Body of pancreas (tissue), 4 donors: ENCODE measurements around the gene TBL1XR1. TPM values are rescaled to one million over a fixed set of nuclear protein-coding genes. Genes with fewer than 3 reads are reported as not detected.

Source experiments
- ATAC-seq: fragments of 150-250 bp; one replicate; pipeline ENCODE4 v1.9.1; 2016
- DNase-seq, 4 donors: peaks; one replicate each; pipeline ENCODE4 v3.0.0-alpha.2; 2019
- H3K27ac ChIP-seq, 4 donors: fragments of 200-600 bp; sonication (generic); 1 replicate in 3 of 4; 2 replicates in 1 of 4; pipeline versions ENCODE4 v1.5.1 to v1.6.1; 2016 to 2019; ENCODE audit warnings: mild to moderate bottlenecking in 1 of 4, mixed read lengths in 1 of 4, moderate library complexity in 1 of 4
- H3K27me3 ChIP-seq, 2 donors: fragments of 200-600 bp; sonication (generic); one replicate each; pipeline ENCODE4 v1.6.0; 2016; ENCODE audit warnings: mild to moderate bottlenecking in 1 of 2
- H3K36me3 ChIP-seq, 2 donors: fragments of 200-600 bp; sonication (generic); replicated peaks in 1 of 2; 2 replicates each; pipeline ENCODE4 v1.5.1; 2016; ENCODE audit warnings: low read depth in 2 of 2; ENCODE audit not compliant: insufficient read depth in 1 of 2
- H3K4me1 ChIP-seq: fragments of 200-600 bp; sonication (generic); one replicate; pipeline ENCODE4 v1.6.0; 2016
- H3K4me3 ChIP-seq, 2 donors: fragments of 200-600 bp; sonication (generic); 1 replicate in 1 of 2; 2 replicates in 1 of 2; pipeline ENCODE4 v1.5.1; 2016 to 2019
- H3K9me3 ChIP-seq, 3 donors: fragments of 200-600 bp; sonication (generic); 1 replicate in 2 of 3; 2 replicates in 1 of 3; pipeline ENCODE4 v1.5.1; 2016
- POLR2A ChIP-seq, 3 donors: fragments of 450-650 bp; IDR thresholded peaks; one replicate each; pipeline ENCODE4 v1.6.1; 2016; ENCODE audit warnings: antibody characterized with exemption in 3 of 3, mild to moderate bottlenecking in 2 of 3
- WGBS, 2 donors: methylation state at CpG; one replicate each; pipeline ENCODE4 v1.1.5; 2017; 5-methylcytosine and 5-hydroxymethylcytosine counted together
- intact Hi-C: fragments of 100-400 bp; cut with DNase I; formaldehyde crosslinking; loops from one replicate; pipeline ENCODE4 v1.15.1; 2023
- total RNA-seq, 2 donors: library from RNA; depleted of rRNA; stranded (reverse); fragments of >200 nt; gene quantifications; one replicate each; pipeline ENCODE4 v1.1.0, GENCODE V29; 2016
- TF ChIP-seq, protein P1 (sequence below), 7 experiments: fragments of 450-650 bp in 4 of 7; fragments of 200-600 bp in 3 of 7; sonication (generic) in 3 of 7; IDR thresholded peaks; one replicate each; pipeline ENCODE4 v1.5.1; 2016 to 2019; ENCODE audit warnings: antibody characterized with exemption in 7 of 7

Gene TBL1XR1
- total RNA-seq, 2 donors from 2014 or later = 34.3 to 57.9 TPM

DNA sequence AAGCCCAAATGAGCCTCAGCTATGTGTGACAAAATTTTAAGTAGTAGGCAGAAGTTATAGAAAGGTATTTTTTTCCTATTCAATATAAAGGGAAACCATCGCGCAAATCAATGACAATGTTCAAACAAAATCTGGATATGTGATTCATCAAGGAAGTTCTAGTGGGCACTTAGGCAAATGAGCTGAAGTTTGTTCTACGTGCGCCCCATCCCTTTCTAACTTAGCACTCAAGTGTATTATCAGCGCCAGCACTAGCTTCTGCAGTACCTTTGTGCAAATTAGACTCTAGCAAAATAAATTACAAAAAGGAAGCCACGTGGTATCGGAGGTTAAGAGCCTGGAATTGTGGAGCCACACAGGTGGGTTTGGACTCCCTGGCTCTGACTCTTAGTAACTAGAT lies 91.1 kb downstream of the TBL1XR1 start:
- DNase-seq (no peak), ATAC-seq (no peak)
- no peaks in the 10 kb centered on the region for H3K9me3 ChIP-seq
- 75 to 77% methylated on average over 7 of the region's 7 CpGs for WGBS, 2 donors
- peaks cover 48% of the 10 kb centered on the region for H3K4me1 ChIP-seq
- H3K27ac ChIP-seq = no peak overlapping the region
- no peaks in the 10 kb centered on the region for H3K27me3 ChIP-seq
- TF ChIP-seq POLR2A (IDR thresholded peaks at IDR 0.05) = no peak
- TF ChIP-seq, protein P1, sequence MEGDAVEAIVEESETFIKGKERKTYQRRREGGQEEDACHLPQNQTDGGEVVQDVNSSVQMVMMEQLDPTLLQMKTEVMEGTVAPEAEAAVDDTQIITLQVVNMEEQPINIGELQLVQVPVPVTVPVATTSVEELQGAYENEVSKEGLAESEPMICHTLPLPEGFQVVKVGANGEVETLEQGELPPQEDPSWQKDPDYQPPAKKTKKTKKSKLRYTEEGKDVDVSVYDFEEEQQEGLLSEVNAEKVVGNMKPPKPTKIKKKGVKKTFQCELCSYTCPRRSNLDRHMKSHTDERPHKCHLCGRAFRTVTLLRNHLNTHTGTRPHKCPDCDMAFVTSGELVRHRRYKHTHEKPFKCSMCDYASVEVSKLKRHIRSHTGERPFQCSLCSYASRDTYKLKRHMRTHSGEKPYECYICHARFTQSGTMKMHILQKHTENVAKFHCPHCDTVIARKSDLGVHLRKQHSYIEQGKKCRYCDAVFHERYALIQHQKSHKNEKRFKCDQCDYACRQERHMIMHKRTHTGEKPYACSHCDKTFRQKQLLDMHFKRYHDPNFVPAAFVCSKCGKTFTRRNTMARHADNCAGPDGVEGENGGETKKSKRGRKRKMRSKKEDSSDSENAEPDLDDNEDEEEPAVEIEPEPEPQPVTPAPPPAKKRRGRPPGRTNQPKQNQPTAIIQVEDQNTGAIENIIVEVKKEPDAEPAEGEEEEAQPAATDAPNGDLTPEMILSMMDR (IDR thresholded peaks at IDR 0.05) = no peak
- H3K36me3 ChIP-seq = no peaks in the 10 kb centered on the region
- H3K4me3 ChIP-seq = no peak overlapping the region
- intact Hi-C loops = no loop called here

DNA sequence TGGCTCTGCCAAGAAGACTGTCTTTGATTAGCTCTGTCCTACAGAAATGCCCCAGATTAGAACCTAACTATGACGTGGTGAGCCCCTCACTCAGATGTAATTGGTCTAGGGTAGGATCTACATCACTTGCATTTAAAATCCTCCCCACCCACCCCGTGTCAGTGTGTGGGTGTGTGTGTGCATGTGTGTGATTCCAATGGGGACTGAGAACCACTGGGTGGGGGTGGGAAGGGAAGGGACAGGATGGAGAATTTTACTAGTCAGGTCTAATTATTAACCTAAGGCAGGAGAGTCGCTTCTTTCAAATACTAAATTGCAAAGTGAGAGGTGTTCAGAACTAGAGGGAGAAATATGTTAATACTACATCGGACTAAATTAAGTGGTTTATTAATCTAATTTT lies 91.7 kb downstream of the TBL1XR1 start:
- Histone ChIP-seq H3K4me1 (peaks cover 42% of the 10 kb centered on the region), H3K9me3 (no peaks in the 10 kb centered on the region), H3K4me3 (no peak overlapping the region), H3K27ac (no peak overlapping the region), H3K36me3 (no peaks in the 10 kb centered on the region), H3K27me3 (no peaks in the 10 kb centered on the region)
- WGBS, 2 donors = 38 to 41% methylated on average over 4 of the region's 4 CpGs
- DNase-seq = no peak
- intact Hi-C loops = no loop called here
- ATAC-seq = no peak
- TF ChIP-seq, protein P1 (IDR thresholded peaks at IDR 0.05) = no peak
- no peak for TF ChIP-seq POLR2A (IDR thresholded peaks at IDR 0.05)

DNA sequence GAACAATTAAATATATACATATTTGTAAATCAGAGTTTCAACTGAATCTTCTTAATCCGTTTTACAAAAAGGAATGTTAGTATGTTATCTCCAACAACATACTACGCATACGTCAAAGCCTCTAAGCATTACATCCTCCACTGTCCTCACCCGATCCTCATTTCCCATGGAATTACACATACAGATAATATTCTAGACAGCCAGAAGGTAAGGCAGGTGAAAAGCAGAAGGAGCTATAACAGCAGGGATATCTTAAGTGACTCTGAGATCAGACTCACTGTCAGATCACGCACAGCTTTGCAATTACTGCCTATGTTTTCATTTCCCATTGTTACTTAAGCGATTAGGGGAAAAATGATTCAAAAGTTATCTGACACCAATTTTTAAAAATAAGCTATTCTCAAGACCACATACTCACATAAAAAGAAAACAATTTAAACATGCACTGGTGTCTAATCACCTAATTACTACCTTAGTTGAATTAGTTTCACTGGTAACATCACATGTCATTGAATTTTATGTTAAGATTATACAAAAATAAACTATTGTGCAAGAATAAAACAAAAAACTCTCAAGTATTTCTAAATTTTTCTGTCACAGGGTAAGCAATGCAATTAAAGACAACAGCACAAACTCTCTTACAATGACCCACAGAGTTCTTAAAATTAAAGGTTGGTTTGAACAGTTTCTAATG lies 92.8 kb downstream of the TBL1XR1 start:
- intact Hi-C loops = no loop called here
- no peak overlapping the region for H3K4me3 ChIP-seq
- no peaks in the 10 kb centered on the region for H3K36me3 ChIP-seq
- 81 to 86% methylated on average over 6 of the region's 6 CpGs for WGBS, 2 donors
- TF ChIP-seq, protein P1 (IDR thresholded peaks at IDR 0.05) = no peak
- no peak for TF ChIP-seq POLR2A (IDR thresholded peaks at IDR 0.05)
- no peak overlapping the region for H3K27ac ChIP-seq
- no peak for DNase-seq
- no peaks in the 10 kb centered on the region for H3K9me3 ChIP-seq
- ATAC-seq = no peak
- H3K4me1 ChIP-seq = peaks cover 42% of the 10 kb centered on the region
- H3K27me3 ChIP-seq = no peaks in the 10 kb centered on the region

DNA sequence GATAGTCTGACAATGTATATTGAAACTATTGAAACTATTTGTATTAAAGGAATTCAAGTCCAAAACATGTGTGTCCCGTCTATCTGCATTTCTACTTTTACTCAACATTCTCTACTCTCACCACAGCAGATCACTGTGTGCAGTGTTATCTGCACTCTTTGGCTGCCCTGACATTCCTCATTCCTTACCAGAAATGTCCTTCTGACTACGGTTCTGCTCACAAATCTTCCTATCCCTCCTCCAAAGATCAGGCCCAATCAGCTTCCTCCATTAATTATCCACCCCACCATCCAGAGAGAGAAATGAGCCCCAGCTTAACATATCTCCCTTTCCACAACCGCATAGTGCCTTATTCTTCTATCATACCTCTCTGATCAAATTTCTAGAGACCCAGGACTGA lies 94.7 kb downstream of the TBL1XR1 start:
- H3K27ac ChIP-seq = no peak overlapping the region
- intact Hi-C loops = no loop called here
- 27 to 40% methylated on average over 3 of the region's 3 CpGs for WGBS, 2 donors
- no peaks in the 10 kb centered on the region for H3K36me3 ChIP-seq
- ATAC-seq (no peak), DNase-seq (no peak)
- peaks cover 42% of the 10 kb centered on the region for H3K4me1 ChIP-seq
- no peak overlapping the region for H3K4me3 ChIP-seq
- no peaks in the 10 kb centered on the region for H3K27me3 ChIP-seq
- TF ChIP-seq, protein P1 (IDR thresholded peaks at IDR 0.05) = no peak
- TF ChIP-seq POLR2A (IDR thresholded peaks at IDR 0.05) = no peak
- no peaks in the 10 kb centered on the region for H3K9me3 ChIP-seq

DNA sequence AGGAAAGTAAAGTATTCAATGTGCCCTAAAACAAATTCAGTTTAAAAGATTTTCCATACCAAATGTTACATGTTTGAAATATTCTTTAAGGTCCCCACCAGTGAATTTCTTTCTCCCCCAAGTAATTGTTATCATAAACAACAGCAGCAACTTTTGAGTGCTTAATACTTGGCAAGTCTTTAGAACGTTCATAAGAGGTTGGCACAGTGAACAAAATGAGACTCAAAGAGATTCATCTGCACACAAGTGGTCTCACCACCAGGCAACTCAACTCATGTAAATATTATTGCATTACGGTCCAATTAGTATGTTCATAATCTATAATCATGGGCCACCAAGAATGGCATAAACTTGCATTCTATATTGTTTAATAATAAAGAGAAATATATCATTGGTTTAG lies 98.7 kb downstream of the TBL1XR1 start:
- intact Hi-C loops = no loop called here
- ATAC-seq = no peak
- Histone ChIP-seq H3K4me3 (no peak overlapping the region), H3K36me3 (no peaks in the 10 kb centered on the region), H3K27me3 (no peaks in the 10 kb centered on the region), H3K27ac (no peak overlapping the region), H3K4me1 (peaks cover 18% of the 10 kb centered on the region), H3K9me3 (no peaks in the 10 kb centered on the region)
- DNase-seq = no peak
- 73 to 79% methylated on average over 2 of the region's 2 CpGs for WGBS, 2 donors
- no peak for TF ChIP-seq POLR2A (IDR thresholded peaks at IDR 0.05)
- TF ChIP-seq, protein P1 (IDR thresholded peaks at IDR 0.05) = no peak
